Transverse colon (tissue), 4 donors: ENCODE results near the gene MAPK8IP2. TPM values are rescaled to one million over a fixed set of nuclear protein-coding genes. Genes with fewer than 3 reads are reported as not detected.

Experiments
- DNase-seq: peaks from one replicate; pipeline ENCODE4 v3.0.0-alpha.2; 2019
- H3K27ac ChIP-seq, 4 donors: fragments of 200-600 bp; sonication (generic); 2 replicates each; pipeline ENCODE4 v1.5.1; 2016 to 2018; ENCODE audit warnings: inconsistent platforms in 4 of 4
- H3K27me3 ChIP-seq: fragments of 200-600 bp; sonication (generic); 2 replicates; pipeline ENCODE4 v1.5.1; 2017; ENCODE audit warnings: inconsistent platforms
- H3K36me3 ChIP-seq, 4 donors: fragments of 200-600 bp; sonication (generic); 2 replicates each; pipeline ENCODE4 v1.5.1; 2017 to 2019; ENCODE audit warnings: inconsistent platforms in 4 of 4
- H3K4me1 ChIP-seq, 4 donors: fragments of 200-600 bp; sonication (generic); 2 replicates each; pipeline ENCODE4 v1.5.1; 2017 to 2020; ENCODE audit warnings: inconsistent platforms in 4 of 4
- H3K4me3 ChIP-seq, 4 donors: fragments of 200-600 bp; sonication (generic); 1 replicate in 1 of 4; 2 replicates in 3 of 4; pipeline versions ENCODE4 v1.5.1 to v1.6.1; 2017 to 2019; ENCODE audit warnings: inconsistent platforms in 4 of 4
- H3K9me3 ChIP-seq, 2 donors: fragments of 200-600 bp; sonication (generic); 2 replicates each; pipeline ENCODE4 v1.5.1; 2017 to 2019; ENCODE audit warnings: inconsistent platforms in 2 of 2
- EP300 ChIP-seq: sonication (generic); formaldehyde crosslinking; IDR thresholded peaks from one replicate; pipeline ENCODE4 v1.6.1; 2017; ENCODE audit warnings: antibody characterized with exemption, low read depth
- POLR2A ChIP-seq: fragments of 450-650 bp; IDR thresholded peaks from one replicate; pipeline ENCODE4 v1.6.1; 2016; ENCODE audit warnings: antibody characterized with exemption, mild to moderate bottlenecking, moderate library complexity
- POLR2AphosphoS5 ChIP-seq, 3 donors: sonication (generic); formaldehyde crosslinking; IDR thresholded peaks; one replicate each; pipeline ENCODE4 v1.6.1; 2016; ENCODE audit warnings: antibody characterized with exemption in 3 of 3
- WGBS, 2 donors: methylation state at CpG; one replicate each; pipeline ENCODE4 v1.1.5; 2018; ENCODE audit warnings: low coverage in 1 of 2; 5-methylcytosine and 5-hydroxymethylcytosine counted together
- in situ Hi-C, 4 donors: fragments of 200-750 bp; cut with MboI; loops; one replicate each; pipeline versions ENCODE4 v1.15.0 to v1.15.1; 2017; ENCODE audit warnings: low sequenced_read_pairs in 3 of 4, low pct_ligation_motif_present in 1 of 4, low pct_unique_long_range_greater_than_20kb in 1 of 4
- intact Hi-C: fragments of 100-400 bp; cut with DNase I; formaldehyde crosslinking; loops from one replicate; pipeline ENCODE4 v1.15.1; 2023; ENCODE audit warnings: low total_unique reads
- total RNA-seq, 4 donors: library from RNA; depleted of rRNA; stranded (reverse); fragments of >200 nt; gene quantifications; one replicate each; pipeline ENCODE4 v1.1.0, GENCODE V29; 2016
- TF ChIP-seq, protein P1 (sequence below), 5 experiments: fragments of 200-600 bp in 3 of 5; fragments of 450-650 bp in 2 of 5; sonication (generic) in 3 of 5; IDR thresholded peaks; 1 replicate in 2 of 5; 2 replicates in 3 of 5; pipeline ENCODE4 v1.5.1; 2016 to 2017; ENCODE audit warnings: antibody characterized with exemption in 5 of 5, inconsistent platforms in 3 of 5, mild to moderate bottlenecking in 2 of 5, moderate library complexity in 1 of 5

MAPK8IP2 gene
- total RNA-seq, 4 donors from 2014 or later: 1.1 to 3.4 (median 1.8) TPM

DNA sequence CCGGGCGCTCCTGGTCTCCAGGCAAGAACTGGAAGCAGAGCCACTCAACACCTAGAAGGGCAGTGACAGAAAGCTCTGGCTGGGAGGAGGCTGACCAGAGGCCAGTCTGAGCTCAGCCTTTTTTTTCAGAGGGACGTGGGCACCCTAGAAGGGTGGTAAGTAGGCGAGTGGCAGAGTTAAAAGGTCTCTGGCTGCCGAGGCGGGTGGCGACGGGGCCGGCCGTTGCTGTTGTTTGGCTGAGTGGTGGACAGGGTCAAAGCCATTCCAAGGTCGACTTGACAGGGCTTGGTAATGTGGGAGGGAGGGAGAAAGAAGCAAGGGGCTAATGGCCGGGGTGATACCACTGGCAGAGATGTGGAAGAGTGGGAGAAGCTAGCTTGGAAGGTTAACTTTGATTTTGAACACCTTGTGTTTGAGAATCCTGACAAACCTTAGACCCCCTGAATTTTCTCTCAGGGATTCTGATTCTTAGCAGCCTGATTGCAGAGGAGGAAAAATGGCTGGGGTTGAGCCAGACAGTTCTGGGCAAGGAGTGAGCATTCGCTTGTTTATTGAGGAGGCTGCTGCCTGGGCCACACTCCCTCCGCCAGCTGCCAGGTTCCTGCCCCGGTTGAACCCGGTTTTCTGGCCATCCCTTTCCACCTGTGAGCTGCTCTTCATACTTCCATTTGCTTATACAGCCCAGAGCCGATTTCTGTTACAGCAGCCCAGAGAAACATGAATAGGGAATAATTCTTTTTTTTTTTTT, 37.0 kb upstream of the MAPK8IP2 start:
- no peaks in the 10 kb centered on the region for H3K36me3 ChIP-seq
- TF ChIP-seq EP300 (no peak), POLR2A (no peak), POLR2AphosphoS5 (IDR thresholded peaks at IDR 0.05) (no peak)
- in situ Hi-C loops: no loop called here
- WGBS, 2 donors: 17 to 23% methylated on average over 4 to 17 of the region's 17 CpGs
- H3K9me3 ChIP-seq: no peaks in the 10 kb centered on the region
- H3K27ac ChIP-seq: peak overlapping the region; percentile 83 to 91 (median 86)
- H3K4me3 ChIP-seq: peak overlapping the region; percentile 49 to 68 (median 57)
- peaks cover 0 to 26% (median 12%) of the 10 kb centered on the region in 4 donors for H3K4me1 ChIP-seq
- peaks cover 4% of the 10 kb centered on the region for H3K27me3 ChIP-seq
- DNase-seq: no peak
- intact Hi-C loops: no loop called here

DNA sequence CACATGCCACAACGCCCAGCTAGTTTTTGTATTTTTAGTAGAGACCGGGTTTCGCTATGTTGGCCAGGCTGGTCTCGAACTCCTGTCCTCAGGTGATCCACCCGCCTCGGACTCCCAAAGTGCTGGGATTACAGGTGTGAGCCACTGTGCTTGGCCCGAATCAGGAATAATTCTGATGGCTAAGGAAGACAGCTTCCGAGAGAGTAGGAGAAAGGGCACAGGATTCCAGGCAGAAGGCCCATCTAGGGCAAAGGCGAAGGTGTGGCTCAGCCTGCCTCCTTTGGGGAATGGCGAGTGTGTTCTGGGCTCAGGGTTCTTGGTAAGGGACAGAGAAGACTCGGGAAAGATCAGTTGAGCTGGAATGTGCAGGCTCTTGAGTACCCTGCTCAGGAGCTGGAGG, 36.3 kb upstream of the MAPK8IP2 start:
- H3K36me3 ChIP-seq: no peaks in the 10 kb centered on the region
- H3K4me1 ChIP-seq: peaks cover 4 to 33% (median 14%) of the 10 kb centered on the region in 4 donors
- H3K4me3 ChIP-seq: peak overlapping the region in 1 of 4 donors; percentile 64
- peaks cover 4% of the 10 kb centered on the region for H3K27me3 ChIP-seq
- H3K9me3 ChIP-seq: no peaks in the 10 kb centered on the region
- peak; percentile 63 for DNase-seq
- no peak for TF ChIP-seq EP300
- TF ChIP-seq, protein P1, sequence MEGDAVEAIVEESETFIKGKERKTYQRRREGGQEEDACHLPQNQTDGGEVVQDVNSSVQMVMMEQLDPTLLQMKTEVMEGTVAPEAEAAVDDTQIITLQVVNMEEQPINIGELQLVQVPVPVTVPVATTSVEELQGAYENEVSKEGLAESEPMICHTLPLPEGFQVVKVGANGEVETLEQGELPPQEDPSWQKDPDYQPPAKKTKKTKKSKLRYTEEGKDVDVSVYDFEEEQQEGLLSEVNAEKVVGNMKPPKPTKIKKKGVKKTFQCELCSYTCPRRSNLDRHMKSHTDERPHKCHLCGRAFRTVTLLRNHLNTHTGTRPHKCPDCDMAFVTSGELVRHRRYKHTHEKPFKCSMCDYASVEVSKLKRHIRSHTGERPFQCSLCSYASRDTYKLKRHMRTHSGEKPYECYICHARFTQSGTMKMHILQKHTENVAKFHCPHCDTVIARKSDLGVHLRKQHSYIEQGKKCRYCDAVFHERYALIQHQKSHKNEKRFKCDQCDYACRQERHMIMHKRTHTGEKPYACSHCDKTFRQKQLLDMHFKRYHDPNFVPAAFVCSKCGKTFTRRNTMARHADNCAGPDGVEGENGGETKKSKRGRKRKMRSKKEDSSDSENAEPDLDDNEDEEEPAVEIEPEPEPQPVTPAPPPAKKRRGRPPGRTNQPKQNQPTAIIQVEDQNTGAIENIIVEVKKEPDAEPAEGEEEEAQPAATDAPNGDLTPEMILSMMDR (IDR thresholded peaks at IDR 0.05): no peak
- TF ChIP-seq POLR2A: peak; percentile 70
- peak in 2 of 3 donors; percentile 69 to 70 for TF ChIP-seq POLR2AphosphoS5 (IDR thresholded peaks at IDR 0.05)
- 62% methylated on average over 11 of the region's 11 CpGs; no CpG with 5 or more reads in 1 of the 2 donors for WGBS, 2 donors
- in situ Hi-C loops (no loop called here), intact Hi-C loops (no loop called here)
- peak overlapping the region; percentile 83 to 91 (median 86) for H3K27ac ChIP-seq

DNA sequence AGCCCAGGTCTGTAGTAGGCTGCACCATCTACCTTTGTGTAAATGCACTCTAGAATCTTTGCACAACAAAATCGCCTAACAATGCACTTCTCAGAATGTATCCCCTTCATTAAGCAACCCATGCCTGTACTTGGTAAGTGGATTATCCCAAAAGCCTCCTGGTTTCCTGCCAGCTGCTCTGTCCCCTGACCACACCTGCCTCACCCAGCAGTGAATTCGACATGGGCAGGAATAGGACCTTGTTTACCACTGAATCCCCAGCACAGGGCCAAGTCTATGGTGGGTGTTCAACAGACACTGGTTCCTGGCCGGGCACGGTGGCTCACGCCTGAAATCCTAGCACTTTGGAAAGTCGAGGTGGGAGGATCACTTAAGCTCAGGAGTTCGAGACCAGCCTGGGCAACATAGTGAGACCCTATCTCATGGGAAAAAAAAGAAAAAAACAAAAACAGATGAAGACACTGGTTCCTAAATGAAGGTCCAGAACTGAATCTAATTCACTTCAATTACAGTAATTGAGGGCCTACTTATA, 32.8 kb upstream of the MAPK8IP2 start:
- peaks cover 4 to 36% (median 12%) of the 10 kb centered on the region in 4 donors for H3K4me1 ChIP-seq
- no peak overlapping the region for H3K4me3 ChIP-seq
- H3K27ac ChIP-seq: no peak overlapping the region
- intact Hi-C loops: no loop called here
- no peaks in the 10 kb centered on the region for H3K27me3 ChIP-seq
- 87 to 100% methylated on average over 5 to 7 of the region's 7 CpGs for WGBS, 2 donors
- no peaks in the 10 kb centered on the region for H3K36me3 ChIP-seq
- DNase-seq: peak; percentile 6
- H3K9me3 ChIP-seq: no peaks in the 10 kb centered on the region
- in situ Hi-C loops: no loop called here
- TF ChIP-seq POLR2AphosphoS5 (IDR thresholded peaks at IDR 0.05): no peak
- no peak for TF ChIP-seq POLR2A
- no peak for TF ChIP-seq EP300
- TF ChIP-seq, protein P1 (IDR thresholded peaks at IDR 0.05): no peak

DNA sequence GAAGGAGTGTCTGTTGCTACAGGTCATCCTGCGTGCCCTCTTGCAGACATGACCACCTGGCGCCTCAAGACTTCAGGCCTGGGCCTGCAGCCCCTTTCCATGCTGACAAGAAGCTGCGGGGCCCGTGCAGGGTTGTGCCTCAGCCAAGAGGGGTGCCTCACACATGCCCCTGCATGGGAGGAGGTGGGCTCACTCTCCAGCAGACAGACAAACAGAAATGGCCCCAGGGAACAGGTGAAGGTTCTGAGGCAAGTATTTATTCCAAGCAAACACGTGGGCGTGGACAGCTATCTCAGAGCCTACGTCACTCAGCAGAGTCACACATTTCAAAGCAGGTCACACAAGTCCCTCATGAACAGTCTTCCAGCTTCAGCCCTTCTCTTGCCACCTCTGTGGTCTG, 32.0 kb upstream of the MAPK8IP2 start:
- intact Hi-C loops (no loop called here), in situ Hi-C loops (no loop called here)
- H3K9me3 ChIP-seq: no peaks in the 10 kb centered on the region
- 75% methylated on average over 7 of the region's 7 CpGs; no CpG with 5 or more reads in 1 of the 2 donors for WGBS, 2 donors
- H3K27ac ChIP-seq: peak overlapping the region; percentile 21 to 48 (median 22)
- H3K4me3 ChIP-seq: no peak overlapping the region
- peaks cover 3 to 31% (median 7%) of the 10 kb centered on the region in 4 donors for H3K4me1 ChIP-seq
- peak; percentile 49 for DNase-seq
- TF ChIP-seq POLR2AphosphoS5 (IDR thresholded peaks at IDR 0.05): no peak
- TF ChIP-seq EP300: no peak
- no peak for TF ChIP-seq POLR2A
- TF ChIP-seq, protein P1 (IDR thresholded peaks at IDR 0.05): no peak
- no peaks in the 10 kb centered on the region for H3K36me3 ChIP-seq
- no peaks in the 10 kb centered on the region for H3K27me3 ChIP-seq
